ENCODE measurements around the gene TASOR2.

The TASOR2 gene, protein sequence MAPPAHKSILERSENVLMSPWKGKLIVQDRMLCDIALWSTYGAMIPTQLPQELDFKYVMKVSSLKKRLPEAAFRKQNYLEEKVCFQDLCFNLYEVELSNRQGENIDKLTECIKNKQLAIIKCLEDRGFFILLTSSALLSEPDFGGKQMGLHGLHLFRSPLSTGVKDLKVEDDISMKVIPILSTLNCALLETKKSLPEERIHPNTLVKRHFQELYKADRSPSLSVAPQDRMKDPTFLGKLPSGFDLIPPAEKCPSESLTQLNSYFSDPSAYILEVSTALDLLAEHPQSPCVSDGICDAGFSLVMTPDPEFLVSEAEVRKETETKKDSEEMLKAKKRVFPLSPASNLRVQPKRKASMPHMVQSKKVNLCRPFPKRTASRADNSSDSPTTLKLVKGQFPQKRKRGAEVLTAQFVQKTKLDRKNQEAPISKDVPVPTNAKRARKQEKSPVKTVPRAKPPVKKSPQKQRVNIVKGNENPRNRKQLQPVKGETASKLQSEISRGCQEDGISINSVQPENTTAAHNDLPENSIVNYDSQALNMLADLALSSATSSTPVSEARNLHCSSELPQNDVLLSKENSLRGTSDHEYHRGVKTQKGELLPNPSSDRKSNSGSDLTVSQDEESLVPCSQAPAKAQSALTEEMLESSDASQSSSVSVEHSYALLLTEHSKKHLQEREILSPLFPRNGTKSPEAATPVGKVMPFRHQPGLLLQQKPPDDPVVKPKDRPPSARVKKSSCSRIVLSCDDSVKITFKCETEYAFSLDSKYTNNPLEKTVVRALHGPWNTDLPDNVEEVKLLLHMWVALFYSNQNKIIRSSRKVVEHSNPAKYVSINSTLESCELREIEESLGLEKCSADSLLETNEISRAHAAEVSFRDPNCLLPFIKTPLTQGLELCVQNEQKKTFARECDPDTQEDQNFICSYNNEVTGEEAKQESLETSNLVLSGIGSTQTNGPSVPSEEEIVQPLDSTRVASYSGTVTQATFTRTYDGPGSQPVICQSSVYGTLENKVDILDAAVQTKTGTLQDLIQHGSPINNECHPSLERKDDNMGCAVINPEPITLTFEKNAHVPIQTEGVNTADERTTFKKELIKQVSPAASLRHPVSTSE (N-terminal part only)

DNA sequence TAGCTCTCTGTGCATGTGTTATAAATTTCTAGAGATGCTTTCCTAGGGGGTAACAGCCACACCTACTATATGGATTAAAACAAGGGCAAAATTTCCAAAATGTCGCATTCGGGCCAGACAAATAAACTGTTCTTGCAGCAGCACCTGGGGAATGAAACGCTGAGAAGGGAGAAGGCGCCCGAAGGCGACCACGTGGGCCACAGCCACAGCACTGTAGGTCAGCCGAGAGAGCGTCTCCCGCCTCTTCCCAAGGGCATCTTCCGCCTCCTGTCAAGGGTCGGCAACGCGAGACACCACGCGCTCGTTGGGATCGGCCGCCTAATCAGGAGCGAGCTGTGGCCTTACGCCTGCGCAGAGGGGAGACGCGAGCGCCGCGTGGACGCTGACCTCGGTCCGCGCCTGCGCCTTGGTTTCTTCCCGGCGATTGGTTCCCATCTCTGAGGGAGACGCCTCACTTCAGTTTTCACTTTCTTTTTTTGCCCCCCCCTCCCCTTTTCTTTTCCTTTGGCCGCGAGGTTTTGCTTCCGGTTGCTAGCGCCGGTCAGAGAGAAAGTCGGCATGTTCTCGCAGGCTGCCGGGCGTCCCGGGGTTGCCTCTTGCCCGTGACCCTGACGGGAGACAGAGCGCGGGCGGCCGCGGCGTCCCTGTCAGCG lies at the start of gene TASOR2:
TSS of gene TASOR2 (plus strand) at position 521 of the 653 bp plus-strand sequence. CDS start 35,805 bp downstream, outside the sequence.
- peaks cover 24% of the 10 kb centered on the region for H3K79me2 ChIP-seq
- H3K4me2 ChIP-seq (ENCODE audit: low read length) = peak within 1 kb of the TSS; percentile 69
- H3K27me3 ChIP-seq (ENCODE audit: control insufficient read depth, insufficient read depth, low read length) = no peaks in the 10 kb centered on the region
- H3K27ac ChIP-seq = peak within 1 kb of the TSS; percentile 68
- peak within 1 kb of the TSS; percentile 83 for H3K4me3 ChIP-seq (ENCODE audit: low read depth, low read length)
- no peaks in the 10 kb centered on the region for H3K36me3 ChIP-seq (ENCODE audit: control insufficient read depth, insufficient read depth, low read length)
- H3K4me1 ChIP-seq = peaks cover 4% of the 10 kb centered on the region
- H2AFZ ChIP-seq = peak within 1 kb of the TSS; percentile 84
- no peaks in the 10 kb centered on the region for H3K9me3 ChIP-seq (ENCODE audit: control insufficient read depth, low read length)
- peak within 1 kb of the TSS; percentile 14 for H3K9ac ChIP-seq
- TF ChIP-seq CTCF (IDR thresholded peaks at IDR 0.05) = no peak

DNA sequence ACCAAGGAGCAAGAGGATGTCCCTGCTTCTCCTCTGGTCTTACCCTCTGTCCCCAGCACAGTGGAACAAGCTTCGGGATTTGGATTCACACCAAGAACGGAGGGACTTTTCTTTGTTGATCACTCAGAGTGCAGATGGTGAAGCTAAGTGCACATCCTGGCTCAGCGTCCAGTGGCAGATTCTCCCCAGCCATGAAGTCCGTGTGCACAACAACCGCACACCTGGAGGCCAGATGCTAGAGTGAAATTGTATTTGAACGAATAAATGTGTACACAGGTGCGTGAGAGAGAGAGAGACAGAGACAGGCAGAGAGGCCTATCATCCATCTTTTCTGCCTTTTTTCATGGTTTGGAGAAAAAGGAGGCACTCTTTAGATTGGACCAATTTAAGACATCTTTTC lies 49.7 kb upstream of the TASOR2 start:
- Histone ChIP-seq H3K4me1 (no peaks in the 10 kb centered on the region), H3K4me3 (ENCODE audit: low read depth, low read length) (no peak overlapping the region), H3K9me3 (ENCODE audit: control insufficient read depth, low read length) (no peaks in the 10 kb centered on the region), H3K27me3 (ENCODE audit: control insufficient read depth, insufficient read depth, low read length) (no peaks in the 10 kb centered on the region), H3K9ac (no peak overlapping the region), H3K4me2 (ENCODE audit: low read length) (no peak overlapping the region), H3K36me3 (ENCODE audit: control insufficient read depth, insufficient read depth, low read length) (no peaks in the 10 kb centered on the region), H3K27ac (no peak overlapping the region), H2AFZ (no peak overlapping the region), H3K79me2 (no peaks in the 10 kb centered on the region)
- no peak for TF ChIP-seq CTCF (IDR thresholded peaks at IDR 0.05)

- Histone ChIP-seq H3K36me3 (ENCODE audit: control insufficient read depth, insufficient read depth, low read length) (no peaks in the 10 kb centered on the region), H3K9ac (no peak overlapping the region), H3K79me2 (no peaks in the 10 kb centered on the region), H3K27me3 (ENCODE audit: control insufficient read depth, insufficient read depth, low read length) (no peaks in the 10 kb centered on the region), H3K4me3 (ENCODE audit: low read depth, low read length) (no peak overlapping the region), H3K4me1 (no peaks in the 10 kb centered on the region), H3K27ac (no peak overlapping the region), H3K4me2 (ENCODE audit: low read length) (no peak overlapping the region), H2AFZ (no peak overlapping the region), H3K9me3 (ENCODE audit: control insufficient read depth, low read length) (no peaks in the 10 kb centered on the region)
- TF ChIP-seq CTCF (IDR thresholded peaks at IDR 0.05) = no peak
Measured at GRCh38 chr10:5638494-5638893, 46.1 kb upstream of the TASOR2 start.

- H3K4me3 ChIP-seq (ENCODE audit: low read depth, low read length) = no peak overlapping the region
- no peak for TF ChIP-seq CTCF (IDR thresholded peaks at IDR 0.05)
- no peak overlapping the region for H3K27ac ChIP-seq
- H3K36me3 ChIP-seq (ENCODE audit: control insufficient read depth, insufficient read depth, low read length) = no peaks in the 10 kb centered on the region
- no peak overlapping the region for H3K9ac ChIP-seq
- H3K79me2 ChIP-seq = no peaks in the 10 kb centered on the region
- H3K4me2 ChIP-seq (ENCODE audit: low read length) = no peak overlapping the region
- H3K9me3 ChIP-seq (ENCODE audit: control insufficient read depth, low read length) = no peaks in the 10 kb centered on the region
- no peak overlapping the region for H2AFZ ChIP-seq
- H3K4me1 ChIP-seq = no peaks in the 10 kb centered on the region
- H3K27me3 ChIP-seq (ENCODE audit: control insufficient read depth, insufficient read depth, low read length) = no peaks in the 10 kb centered on the region
Measured at GRCh38 chr10:5639066-5639465, 45.6 kb upstream of the TASOR2 start.

Data from parathyroid adenoma (tissue), 2 donors.